Activated T-helper 1 cell treated with Interleukin-2 at 50 U/mL for 16 hours (primary cell): ENCODE data around the gene TCIRG1.

Experiments used
- DNase-seq: peaks from one replicate; pipeline ENCODE4 v3.0.0-alpha.2; 2020; ENCODE audit warnings: low read depth

TCIRG1 gene

DNA sequence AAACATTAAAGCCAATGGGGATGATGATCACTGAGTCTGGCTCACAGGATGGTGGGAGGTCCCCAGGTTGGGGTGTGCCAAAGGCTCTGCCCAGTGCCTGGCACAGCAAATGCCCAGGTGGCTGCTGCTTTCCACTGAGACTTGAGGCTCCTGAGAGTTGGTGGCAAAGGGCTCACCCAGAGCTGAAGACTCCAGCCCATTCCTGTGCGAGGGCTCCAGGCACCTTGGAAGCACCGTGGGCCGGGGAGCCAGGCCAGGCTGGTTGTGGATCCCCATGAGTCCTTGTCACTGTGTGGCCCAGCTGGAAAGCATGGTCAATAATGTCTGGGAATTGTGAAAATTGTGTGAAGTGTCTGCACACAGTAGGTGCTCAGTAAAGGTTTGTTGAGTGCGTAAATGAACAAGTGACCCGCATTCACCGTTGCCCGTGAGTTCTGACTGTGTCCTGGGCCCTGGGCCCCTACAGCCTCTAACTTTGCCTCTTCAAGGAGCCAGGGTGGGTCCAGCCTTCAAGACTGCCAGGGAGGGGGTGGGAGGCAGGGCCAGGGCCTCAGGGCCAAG lies 32.1 kb upstream of the TCIRG1 start:
- no peak for DNase-seq

DNA sequence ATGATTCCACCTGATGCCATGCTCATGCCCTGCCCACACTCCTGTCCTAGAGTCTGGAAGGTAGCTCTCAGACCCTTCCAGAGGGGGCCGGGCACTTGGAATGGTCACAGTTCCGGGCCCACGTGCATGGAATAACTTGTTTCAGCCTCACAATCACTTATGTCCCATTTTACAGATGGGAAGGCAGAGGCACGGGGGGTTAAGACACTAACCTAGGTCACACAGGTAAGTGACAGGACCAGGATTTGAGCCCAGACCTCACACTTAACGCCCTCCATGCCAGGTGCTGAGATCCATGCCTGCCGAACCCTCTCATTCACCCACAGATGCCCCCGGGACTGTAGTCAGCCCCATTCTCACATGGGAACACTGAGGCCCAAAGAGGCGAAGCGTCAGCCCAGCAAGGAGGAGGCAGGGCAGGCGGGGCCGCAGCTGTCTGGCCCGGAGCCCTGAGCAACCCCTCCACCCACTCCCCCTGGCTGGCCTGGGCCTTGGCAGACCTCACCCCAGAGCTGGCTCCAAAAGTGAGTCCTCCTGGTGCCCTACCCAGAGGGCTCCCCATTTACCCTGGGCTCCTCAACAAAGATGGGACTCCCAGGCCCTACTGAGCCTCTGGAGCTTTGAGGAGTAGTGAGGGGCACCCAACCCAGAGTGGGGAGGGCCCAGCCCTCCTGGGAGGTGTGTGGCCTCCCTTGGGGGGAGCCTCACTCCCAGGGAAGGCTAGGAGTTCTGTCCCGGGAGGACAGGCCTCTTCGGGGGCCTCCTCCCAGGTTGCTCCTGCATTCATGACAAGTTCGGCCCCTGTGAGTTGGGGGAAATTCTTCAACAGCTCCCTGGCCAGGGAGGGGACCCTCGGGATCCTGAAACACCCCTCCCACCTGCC lies 31.1 kb upstream of the TCIRG1 start:
- no peak for DNase-seq

DNA sequence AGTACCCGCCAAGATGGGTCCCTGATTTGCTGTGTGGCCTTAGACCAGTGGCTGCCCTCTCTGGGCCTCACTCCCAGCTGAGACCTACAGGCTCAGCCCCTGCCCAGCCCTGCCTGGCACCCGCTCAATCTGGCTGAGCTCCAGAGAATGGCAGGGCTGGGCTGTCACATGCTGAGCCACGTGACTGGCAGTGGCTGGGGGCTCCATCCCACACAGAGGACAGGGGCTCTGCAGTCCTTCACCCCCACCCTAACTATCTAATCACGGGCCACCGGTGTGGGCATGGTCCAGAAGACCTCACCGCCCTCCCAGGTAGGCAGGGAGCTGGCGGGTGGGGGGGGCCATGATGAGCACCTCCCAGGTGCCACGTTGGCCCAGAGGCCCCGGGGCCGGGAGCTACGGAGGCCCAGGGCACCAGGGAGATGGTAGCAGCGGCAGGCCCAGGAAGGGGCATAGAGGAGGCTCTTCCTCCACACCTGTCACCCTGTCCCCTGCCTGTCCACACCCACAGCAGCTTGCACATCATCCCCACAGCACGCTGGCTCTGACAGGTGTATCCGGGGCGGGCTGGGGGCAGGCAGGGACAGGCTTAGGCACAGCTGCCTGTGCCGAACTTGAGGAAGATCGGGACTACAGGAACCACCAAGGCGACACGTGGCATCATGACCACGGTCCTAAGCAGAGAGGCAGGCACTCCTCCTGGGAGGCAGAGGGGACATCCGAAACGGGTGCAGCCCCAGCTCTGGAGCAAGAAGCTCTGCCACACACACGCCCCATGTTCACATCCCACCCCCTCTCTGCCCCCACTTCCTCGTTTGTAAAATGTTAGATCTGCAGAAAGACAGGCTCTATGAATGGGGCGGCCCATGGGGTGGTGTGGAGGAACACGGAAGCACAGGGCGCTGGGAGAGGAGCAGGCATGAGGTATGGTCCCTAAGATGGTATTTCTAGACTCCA lies 30.2 kb upstream of the TCIRG1 start:
- no peak for DNase-seq

DNA sequence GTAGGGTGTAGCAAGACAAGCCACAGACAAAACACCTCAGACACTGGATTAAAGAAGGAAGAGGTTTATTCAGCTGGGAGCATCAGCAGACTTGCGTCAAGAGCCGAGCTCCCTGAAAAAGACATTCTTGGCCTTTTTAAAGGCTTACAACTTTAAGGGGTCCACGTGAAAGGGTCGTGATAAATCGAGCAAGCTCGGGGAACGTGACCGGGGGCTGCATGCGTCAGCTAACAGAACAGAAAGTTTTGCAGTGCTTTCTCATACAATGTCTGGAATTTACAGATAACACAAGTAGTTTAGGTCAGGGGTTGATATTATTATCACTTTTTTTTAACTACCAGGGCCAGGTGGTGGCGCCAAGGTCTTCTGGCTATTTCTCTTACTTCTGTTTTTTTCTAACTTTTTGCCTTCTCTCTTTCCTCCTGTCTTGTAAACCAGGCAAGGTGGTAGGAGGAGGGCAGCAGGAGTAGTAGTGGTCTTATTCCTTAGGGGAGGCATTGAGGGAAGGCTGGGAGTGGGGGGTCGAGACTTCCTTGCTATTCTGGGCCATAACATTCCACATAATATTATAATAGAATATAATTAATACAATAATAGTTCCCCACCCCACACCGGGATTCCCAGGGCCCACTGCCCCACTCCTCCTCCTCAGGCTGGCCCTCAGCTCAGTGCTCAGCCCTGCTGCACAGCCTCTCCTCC lies 29.3 kb upstream of the TCIRG1 start:
- DNase-seq: no peak

DNA sequence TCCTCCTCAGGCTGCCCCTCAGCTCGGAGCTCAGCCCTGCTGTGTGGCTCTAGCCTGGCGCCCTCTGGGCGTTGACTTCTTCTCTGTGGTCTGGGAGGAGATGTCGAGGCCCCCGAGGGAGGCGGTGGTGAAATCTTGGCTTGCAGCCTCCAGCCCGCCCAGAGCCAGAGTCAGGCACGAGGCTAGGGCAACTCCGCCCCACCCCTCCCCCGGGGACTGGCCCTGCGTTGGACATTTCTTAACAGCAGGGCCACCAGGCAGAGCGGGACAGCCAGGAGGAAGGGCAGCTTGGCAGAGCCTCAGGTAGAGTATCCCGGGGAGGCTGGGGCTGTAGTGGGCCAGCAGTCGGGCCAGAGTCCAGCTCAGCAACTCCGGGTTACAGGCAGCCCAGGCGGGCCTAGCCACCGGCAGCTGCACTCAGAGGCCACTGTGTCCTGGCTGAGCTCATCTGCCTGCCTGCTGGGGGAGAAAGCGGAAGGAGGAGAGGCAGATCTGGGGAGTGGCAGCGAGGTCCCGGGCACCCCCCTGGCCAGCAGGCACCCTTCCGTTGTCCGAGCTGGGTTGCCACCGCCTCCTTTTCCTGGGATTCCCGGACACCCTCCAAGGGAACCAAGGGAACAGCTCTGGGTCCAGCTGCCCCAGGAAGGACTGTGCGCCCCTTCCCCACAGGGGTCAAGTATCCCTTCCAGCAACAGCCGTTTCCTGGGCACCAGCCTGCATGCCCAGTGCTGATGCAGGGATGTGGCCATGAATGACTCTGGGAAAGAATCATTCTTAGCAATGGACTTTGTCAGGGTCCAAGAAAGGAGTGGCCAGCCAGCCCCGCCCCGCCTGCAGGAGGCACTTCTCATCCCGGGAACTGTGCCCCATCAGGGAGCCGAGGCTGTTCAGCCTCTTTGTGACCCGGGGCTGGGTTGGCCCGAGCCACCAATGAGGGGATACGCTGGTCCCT lies 28.5 kb upstream of the TCIRG1 start, which contains the start of gene ALDH3B1:
ALDH3B1 (plus strand) TSS at position 238 of the 952 bp plus-strand sequence. CDS start 4,971 bp downstream, outside the sequence.
- no peak for DNase-seq

DNA sequence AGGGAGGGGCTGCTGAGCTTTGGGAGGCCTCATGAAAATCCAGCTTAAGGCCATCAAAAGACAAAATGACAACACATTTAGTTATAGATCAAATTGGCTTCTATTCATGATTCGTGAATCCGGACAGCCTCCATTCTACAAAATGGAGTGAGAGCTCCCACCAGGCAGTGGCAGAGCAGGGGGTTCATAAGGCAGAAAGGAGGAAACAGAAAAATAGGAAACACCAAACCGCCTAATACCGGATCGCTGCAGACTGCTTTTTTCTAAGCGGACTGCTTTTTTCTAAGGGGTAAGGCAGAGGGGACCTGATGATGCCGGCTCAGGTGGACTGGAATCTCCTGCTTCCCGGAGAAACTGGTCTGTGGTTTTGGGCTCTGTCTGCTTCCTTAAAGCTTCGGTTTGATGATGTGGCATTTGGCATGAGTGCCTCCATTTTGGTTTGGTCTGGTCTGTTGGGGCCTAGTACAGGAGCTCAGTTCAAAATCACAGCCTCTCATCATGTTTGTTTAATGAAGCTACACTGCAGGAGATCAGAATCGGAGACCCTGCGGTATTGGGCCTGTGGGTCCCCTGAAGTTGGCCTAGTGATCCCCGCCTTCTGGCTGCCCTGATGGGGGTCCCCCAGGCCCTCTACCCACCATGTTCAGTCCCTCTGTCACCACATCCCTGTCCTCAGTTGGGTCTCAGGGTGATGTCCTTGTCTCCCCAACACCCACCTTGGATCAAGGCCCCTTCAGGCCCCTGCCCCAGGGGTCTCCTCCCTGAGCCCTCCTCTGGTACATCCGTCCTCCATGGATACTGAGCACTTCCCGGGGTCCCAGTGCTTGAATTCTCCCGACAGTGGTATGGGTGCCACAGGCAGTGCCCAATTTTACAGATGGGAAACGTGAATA lies 27.5 kb upstream of the TCIRG1 start:
- no peak for DNase-seq

DNA sequence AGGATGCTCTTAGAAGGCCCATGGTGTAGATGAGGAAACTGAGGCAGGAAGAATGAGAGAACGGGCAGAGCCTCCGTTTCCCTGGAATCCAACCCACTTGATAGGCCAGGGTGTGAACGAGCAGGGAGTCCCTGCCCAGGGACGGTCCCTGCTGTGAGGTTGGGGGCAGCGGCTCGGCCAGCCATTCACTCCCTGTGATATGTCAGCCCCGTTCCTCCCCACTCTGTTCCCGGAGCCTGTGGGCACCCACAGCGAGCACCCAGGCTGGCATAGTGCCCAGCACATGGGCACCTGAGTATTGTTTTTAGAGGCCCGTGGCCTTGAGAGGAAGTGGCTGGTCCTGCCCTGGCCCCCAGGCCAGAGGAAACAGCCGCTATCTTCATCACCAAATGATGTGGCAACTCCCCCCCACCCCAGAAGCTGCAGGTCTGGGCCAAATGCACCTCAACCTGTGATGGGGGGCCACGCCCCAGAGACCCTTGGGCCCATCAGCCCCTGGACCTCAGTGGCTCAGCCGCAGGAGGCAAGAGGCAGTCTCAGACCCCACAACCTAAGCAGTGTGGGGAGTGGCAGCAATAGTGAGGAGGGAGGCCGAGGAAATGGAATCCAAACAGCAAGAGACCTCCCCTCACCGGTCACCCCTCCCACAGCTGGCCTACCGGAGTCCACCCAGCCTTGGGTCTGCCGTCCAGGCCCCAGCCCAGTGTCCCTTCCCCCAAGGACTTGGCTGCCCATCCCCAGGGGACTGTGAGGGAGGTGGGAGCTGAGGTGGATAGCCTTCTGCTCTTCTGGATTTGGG lies 26.6 kb upstream of the TCIRG1 start:
- no peak for DNase-seq

DNA sequence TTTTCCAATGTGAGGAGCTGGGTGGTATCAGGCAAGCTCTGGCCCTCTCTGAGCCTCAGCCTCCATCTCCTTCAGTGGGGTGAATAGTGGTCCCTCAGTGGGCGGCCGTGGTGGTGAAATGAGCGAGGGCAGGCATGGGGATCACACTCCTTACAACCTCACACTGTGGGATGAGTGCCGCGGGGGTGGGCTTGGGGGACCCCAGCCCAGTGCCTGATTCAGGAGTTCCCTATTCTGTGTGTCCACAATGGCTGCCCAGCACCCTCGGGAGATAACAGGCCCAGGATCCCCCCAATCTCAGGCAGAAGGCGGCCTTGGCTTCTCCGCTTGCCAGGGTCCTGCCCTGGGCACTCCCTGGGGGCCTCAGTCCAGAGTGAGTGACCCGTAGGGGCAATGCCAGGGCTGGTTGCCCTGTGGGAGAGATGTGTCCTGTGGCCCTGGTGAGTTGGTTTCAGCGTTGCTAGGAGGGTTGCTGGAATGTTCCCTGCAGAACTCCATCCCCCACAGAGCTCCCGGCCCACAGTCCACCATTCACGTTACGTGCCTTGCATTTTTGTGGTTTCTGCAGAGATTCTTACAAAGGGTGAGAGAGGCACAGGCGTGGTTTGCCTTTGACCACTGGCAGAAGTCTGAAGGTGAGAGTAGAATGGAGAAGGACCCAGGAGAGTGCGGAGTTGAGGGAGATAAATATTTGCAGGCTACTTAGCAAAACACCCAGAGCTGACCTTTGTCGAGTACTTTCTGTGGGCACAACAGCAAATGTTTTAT lies 25.8 kb upstream of the TCIRG1 start:
- DNase-seq: no peak

DNA sequence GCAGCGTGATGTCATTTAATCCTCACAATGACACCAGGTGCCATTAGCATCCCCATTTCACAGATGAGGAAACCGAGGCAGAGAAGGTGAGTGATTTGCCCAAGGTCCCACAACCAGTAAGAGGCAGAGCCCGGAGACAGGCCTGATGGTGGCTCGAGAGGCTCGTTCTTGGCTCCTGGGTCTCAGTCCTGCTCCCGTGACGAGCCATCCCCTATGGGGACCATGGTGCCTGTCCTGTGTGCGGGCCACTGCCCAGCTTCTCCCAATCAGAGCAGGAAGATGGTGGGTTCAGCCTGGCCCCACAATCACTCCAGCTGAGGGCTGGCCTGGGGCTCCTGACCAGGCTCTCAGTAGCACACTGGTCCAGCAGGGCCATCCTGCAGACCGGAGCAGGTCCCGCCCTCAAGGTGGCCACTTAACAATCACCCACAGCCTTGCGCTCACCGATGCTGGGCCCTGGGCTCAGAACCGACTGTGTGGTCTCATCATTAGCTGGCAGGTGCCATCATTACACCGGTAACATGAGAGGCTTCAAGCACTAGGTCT lies 25.1 kb upstream of the TCIRG1 start:
- DNase-seq: no peak

DNA sequence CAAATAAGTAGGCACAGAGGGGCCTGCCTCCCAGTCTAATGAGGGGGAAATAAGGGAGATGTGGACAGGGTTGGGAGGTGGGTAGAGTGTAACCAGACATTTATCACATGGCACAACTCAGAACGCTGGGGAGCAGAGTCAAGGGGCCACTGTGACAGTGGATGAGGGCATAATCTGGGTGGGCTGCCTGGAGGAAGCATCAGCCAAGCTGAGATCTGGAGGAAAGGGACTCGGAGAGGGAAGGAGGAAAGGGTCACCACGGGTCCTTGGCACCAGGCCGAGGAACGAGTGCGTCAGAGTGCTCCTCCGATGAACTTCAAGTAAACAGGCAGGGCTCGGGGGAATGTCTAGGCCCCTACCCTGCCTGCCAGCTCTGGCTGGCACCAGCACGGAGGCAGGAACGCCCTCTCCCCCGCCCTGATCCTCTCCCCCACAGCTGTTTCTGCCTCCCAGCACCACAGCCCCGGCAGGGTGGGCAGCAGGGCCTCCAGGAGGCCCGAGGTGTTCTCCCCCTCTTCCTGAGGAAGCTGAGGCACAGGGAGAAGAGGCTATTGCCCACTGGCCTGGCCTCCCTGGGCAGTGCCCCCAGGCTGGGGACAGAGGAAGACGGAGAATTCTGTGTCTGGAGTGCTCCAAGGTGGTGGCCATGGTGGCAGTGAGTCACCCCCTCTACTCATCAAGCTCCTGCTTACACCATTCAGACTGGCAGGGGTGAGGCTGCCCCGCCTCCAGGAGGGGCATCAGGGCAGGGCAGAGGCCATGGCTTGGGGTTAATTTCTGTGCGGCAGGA lies 24.5 kb upstream of the TCIRG1 start:
- DNase-seq: no peak

DNA sequence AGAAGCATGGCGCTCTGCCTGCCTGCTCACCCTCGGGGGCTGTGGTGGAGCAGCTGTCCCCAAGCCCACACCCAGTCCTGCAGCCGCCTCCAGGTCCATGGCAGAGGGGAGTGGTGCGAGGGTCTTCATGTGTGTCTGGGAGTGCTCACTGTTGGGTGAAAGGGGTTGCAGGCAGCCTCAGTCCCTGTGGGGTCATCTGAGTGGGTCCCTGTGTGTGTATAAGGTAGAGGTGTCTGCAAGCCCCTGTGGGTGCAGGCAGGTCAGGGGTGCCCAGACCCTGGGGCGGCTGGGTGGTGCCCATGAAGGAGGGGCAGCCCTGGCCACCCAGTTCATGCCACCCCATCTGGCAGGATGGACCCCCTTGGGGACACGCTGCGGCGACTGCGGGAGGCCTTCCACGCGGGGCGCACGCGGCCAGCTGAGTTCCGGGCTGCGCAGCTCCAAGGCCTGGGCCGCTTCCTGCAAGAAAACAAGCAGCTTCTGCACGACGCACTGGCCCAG lies 23.8 kb upstream of the TCIRG1 start:
- DNase-seq: no peak

DNA sequence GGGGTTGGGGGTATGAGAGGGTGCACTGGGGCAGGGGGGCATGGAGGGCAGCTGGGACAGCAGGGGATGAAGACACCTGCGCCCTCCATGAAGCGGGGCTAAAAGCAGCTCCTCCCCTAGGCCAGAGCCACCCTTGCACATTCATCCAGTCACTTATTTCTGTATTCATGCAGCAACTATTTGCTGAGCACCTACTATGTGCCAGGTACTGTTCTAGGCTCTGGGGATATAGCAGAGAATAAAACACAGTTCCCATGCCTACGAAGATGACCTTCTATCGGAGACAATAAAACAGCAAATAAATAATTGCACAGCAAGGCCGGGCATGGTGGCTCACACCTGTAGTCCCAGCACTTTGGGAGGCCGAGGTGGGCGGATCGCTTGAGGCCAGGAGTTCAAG lies 23.4 kb upstream of the TCIRG1 start:
- no peak for DNase-seq

DNA sequence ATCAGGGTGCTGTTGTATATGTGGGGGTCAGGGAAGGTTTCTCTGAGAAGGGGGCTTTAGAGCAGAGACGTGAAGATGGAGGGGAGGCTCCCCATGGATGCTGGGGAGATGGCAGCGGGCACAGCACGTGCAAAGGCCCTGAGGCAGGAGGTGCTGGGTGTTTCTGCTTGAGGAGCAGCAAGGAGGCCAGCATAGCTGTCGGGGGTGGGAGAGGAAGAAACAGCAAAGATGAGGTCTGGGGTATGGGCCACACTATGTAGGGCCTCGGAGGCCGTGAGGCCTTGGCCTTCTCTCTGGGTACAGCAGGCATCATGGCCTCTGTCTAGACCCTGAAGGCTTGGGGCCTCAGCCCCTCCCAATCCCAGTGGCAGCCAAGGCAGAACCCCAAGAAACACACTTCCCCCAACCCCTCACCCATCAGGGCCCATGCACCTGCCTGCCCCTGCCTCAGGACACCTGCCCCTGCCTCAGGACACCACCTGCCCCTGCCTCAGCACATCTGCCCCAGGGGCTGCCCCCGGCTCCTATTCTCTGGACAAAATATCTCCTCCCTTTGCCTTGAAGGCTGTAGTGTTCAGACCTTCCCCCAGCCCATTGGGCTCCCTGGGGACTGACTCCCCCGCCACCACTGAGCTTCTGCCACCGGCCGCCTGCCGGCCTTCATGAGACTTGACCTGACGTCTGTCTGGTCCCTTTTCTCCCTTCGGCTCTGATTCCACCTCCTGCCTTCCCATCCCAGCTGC lies 22.5 kb upstream of the TCIRG1 start:
- no peak for DNase-seq

DNA sequence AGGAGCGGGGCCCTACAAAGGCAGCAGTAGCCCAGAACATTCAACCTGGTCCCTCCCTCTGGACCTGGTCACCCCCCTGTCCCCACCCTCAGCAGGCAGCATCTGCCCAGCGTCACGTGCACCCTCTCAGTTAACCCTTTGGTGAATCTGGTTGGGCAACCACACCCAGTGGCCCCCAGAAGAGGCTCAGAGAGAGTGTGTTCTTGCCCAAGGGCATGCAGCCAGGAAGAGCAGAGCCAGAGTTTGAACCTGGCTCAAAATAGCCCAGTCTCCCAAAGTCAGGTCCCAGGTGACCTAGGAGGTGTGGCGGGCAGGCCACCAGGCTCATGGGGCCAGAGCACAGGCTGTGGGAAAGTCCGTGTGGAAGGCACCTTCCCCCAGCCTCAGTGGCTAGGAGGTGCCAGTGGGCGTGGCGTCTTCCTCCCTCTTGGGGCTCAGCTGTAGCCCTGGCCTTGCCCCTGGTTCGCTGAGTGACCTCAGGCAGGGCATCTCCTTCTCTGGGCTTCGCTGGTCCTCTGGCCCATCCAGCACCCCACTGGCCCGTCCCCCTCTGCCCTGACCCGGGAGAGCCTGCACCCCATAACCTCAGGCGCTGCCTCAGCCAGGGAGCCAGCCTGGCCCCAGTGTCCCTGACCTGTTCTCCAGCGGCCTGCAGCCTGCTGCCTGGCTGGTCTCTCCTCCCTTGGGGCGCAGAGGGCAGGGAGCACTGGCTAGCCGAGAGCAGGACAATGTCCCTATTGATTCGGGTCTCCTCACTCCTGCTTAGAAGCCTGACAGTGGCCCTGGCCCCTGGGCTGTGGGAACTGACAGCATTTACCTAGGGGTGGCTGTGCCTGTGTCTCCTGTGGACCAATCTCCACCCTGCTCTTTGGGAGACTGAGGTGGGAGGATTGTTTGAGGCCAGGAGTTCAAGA lies 21.7 kb upstream of the TCIRG1 start:
- no peak for DNase-seq
